Astrocyte (in vitro differentiated cells and primary cell): ENCODE results near the gene ARL15.

Experiments used
- CTCF ChIP-seq: IDR thresholded peaks from 2 replicates; pipeline ENCODE4 v1.5.1; 2011; ENCODE audit warnings: low read depth, mild to moderate bottlenecking, inconsistent platforms, low read length, moderate library complexity; ENCODE audit not compliant: insufficient read depth
- EZH2 ChIP-seq: IDR thresholded peaks from 2 replicates; pipeline ENCODE4 v1.6.1; 2012; ENCODE audit warnings: mild to moderate bottlenecking, low read length, inconsistent platforms; ENCODE audit not compliant: insufficient read depth

- peak; percentile 22 for TF ChIP-seq CTCF
- TF ChIP-seq EZH2, result no peak
These were observed 55.7 kb downstream of the ARL15 start for GRCh38 chr5:54254482-54255198.
